Heart right ventricle (tissue), 16 donors: ENCODE data around the gene PLEKHA7. TPM values are rescaled to one million over a fixed set of nuclear protein-coding genes. Genes with fewer than 3 reads are reported as not detected.

Experiments used
- ATAC-seq, 8 donors: fragments of 200-7000 bp; cut with Tn5 transposase; one replicate each; pipeline ENCODE4 v1.9.1; 2020; ENCODE audit warnings: mild to moderate bottlenecking in 8 of 8, moderate library complexity in 8 of 8, moderate number of reproducible peaks in 1 of 8
- DNase-seq, 2 donors: peaks; one replicate each; pipeline ENCODE4 v3.0.0-alpha.2; 2020
- H3K27ac ChIP-seq, 10 donors: fragments of 200-600 bp; sonication (generic) in 2 of 10; one replicate each; pipeline versions ENCODE4 v1.5.0 to v1.8.0; 2020 to 2022; ENCODE audit warnings: mild to moderate bottlenecking in 3 of 10
- H3K27me3 ChIP-seq, 7 donors: fragments of 200-600 bp; one replicate each; pipeline ENCODE4 v1.8.0; 2021 to 2022; ENCODE audit warnings: mild to moderate bottlenecking in 2 of 7
- H3K36me3 ChIP-seq, 9 donors: fragments of 200-600 bp; sonication (generic) in 1 of 9; one replicate each; pipeline versions ENCODE4 v1.5.0 to v1.8.0; 2020 to 2022; ENCODE audit warnings: mild to moderate bottlenecking in 2 of 9
- H3K4me1 ChIP-seq, 9 donors: fragments of 200-600 bp; sonication (generic) in 1 of 9; one replicate each; pipeline versions ENCODE4 v1.5.0 to v1.8.0; 2020 to 2022; ENCODE audit warnings: mild to moderate bottlenecking in 4 of 9
- H3K4me3 ChIP-seq, 10 donors: fragments of 200-600 bp; sonication (generic) in 2 of 10; one replicate each; pipeline versions ENCODE4 v1.5.0 to v1.8.0; 2020 to 2022; ENCODE audit warnings: mild to moderate bottlenecking in 7 of 10, moderate library complexity in 2 of 10
- H3K9me3 ChIP-seq, 11 donors: fragments of 200-600 bp in 10 of 11; sonication (generic) in 2 of 11; one replicate each; pipeline versions ENCODE4 v1.5.0 to v1.8.0; 2013 to 2022; ENCODE audit warnings: mild to moderate bottlenecking in 2 of 11, control low read depth in 1 of 11, moderate library complexity in 1 of 11
- WGBS, 2 donors: extraction: QIAGEN DNeasy Blood & Tissue Kit; methylation state at CpG; one replicate each; pipeline ENCODE4 v1.1.7; 2013; ENCODE audit warnings: inconsistent platforms in 1 of 2; 5-methylcytosine and 5-hydroxymethylcytosine counted together
- intact Hi-C, 10 donors: fragments of 100-400 bp; cut with DNase I; formaldehyde crosslinking; loops; one replicate each; pipeline versions ENCODE4 v1.11.1 to v1.14.2; 2022
- polyA plus RNA-seq, 2 donors: library from polyadenylated mRNA; stranded (reverse); fragments of 200-250 nt; gene quantifications; one replicate each; pipeline ENCODE4 v1.2.3, GENCODE V29; 2013
- total RNA-seq, 10 donors: library from RNA; stranded (reverse); fragmentation: NEBNext Ultra II Directional in 3 of 10; extraction: Animal tissue kit (Norgen Biotek cat#: 25700) in 3 of 10; gene quantifications; one replicate each; pipeline versions ENCODE4 v1.2.1 to v1.2.4, GENCODE V29; 2021 to 2023
- TF ChIP-seq, protein P1 (sequence below), 9 donors: fragments of 200-600 bp; sonication (generic) in 2 of 9; IDR thresholded peaks; one replicate each; pipeline versions ENCODE4 v1.5.0 to v1.8.0; 2021 to 2022; ENCODE audit warnings: antibody characterized with exemption in 9 of 9, mild to moderate bottlenecking in 5 of 9, moderate library complexity in 1 of 9
- donor health status: Arrhythmogenic right ventricular cardiomyopathy.
- donor health status: ischemic (EF 13 %, LVEDD 7.1; RV severe dilation, severe dysfunction).
- donor health status: healthy with polysubstance abuse.
- donor health status: DM: no; HTN: yes; CAD: no.
- donor health status: DM: no; HTN: no; CAD: no.
- donor health status: ischemic (EF 25% LVEDD 6.9; RV normal size, moderate dysfunction).
- donor health status: ischemic (EF 25% LVEDD 5.7; RV mildly dilated, moderate dysfunction).
- donor health status: healthy.
- donor health status: DM: yes; HTN: yes; CAD: no.
- donor health status: Ischemic cardiomyopathy.
- donor health status: ischemic (EF 35%, LVEDD 5.7; RV mildly dilated, moderate dysfunction).
- donor health status: nonischemic (EF 11% LVEDD 7.7; RV severe dilation, severe dysfunction).
- donor health status: DM: yes; HTN: yes; CAD: no.
- donor health status: PGD.
- donor health status: ischemic (EF 29% LVEDD 5.4; RV normal size, mild dysfunction).
- donor health status: nonischemic (EF 23%, LVEDD 6.1; RV moderate dilation, normal function).

PLEKHA7 gene
- total and polyA plus RNA-seq, 12 donors: 15.3 to 46.9 (median 24.0) TPM

DNA sequence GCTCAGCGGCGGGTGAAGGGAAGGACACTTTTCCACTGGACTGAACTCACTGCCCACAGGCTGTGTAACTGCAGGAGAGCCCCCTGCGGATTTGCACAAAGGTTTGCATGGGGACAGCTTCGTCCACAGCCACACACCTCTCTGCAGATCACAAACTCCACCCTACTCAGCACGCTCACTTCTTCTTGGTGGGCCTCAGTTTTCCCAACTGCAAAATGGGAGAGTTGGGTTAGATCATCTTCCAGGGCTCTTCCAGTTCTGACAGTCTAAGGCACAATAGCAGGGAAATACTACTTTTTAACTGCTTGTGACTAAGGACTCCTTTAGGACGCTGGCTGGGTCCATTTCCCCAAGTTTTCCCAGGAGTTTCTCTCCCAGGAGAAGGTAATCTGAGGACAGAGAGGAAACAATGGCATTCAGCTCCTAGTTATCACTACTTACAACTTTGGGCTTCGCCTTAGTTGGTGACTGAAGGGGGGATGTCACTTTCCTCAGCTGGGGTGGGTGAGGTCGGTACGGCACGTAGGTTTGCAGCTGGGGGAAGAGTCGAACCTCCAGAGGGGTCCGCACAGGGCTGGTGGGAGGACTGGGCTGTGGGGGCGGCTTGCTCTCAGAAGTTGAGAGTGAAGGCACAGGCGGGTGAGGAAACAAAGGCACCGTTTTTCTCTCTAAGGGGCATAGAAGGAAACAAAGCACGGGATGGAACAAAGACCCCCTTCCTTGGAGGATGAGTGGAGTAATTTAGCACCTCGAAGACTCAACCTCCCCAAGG, 220.0 kb downstream of the PLEKHA7 start:
- intact Hi-C loops: no loop called here
- Histone ChIP-seq H3K9me3 (no peaks in the 10 kb centered on the region), H3K27ac (peak overlapping the region in 1 of 10 donors; percentile 87), H3K36me3 (peaks cover 0 to 41% (median 0%) of the 10 kb centered on the region in 9 donors), H3K27me3 (no peaks in the 10 kb centered on the region), H3K4me3 (no peak overlapping the region), H3K4me1 (peaks cover 0 to 57% (median 22%) of the 10 kb centered on the region in 9 donors)
- TF ChIP-seq, protein P1, sequence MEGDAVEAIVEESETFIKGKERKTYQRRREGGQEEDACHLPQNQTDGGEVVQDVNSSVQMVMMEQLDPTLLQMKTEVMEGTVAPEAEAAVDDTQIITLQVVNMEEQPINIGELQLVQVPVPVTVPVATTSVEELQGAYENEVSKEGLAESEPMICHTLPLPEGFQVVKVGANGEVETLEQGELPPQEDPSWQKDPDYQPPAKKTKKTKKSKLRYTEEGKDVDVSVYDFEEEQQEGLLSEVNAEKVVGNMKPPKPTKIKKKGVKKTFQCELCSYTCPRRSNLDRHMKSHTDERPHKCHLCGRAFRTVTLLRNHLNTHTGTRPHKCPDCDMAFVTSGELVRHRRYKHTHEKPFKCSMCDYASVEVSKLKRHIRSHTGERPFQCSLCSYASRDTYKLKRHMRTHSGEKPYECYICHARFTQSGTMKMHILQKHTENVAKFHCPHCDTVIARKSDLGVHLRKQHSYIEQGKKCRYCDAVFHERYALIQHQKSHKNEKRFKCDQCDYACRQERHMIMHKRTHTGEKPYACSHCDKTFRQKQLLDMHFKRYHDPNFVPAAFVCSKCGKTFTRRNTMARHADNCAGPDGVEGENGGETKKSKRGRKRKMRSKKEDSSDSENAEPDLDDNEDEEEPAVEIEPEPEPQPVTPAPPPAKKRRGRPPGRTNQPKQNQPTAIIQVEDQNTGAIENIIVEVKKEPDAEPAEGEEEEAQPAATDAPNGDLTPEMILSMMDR (IDR thresholded peaks at IDR 0.05): no peak
- WGBS, 2 donors: 87 to 89% methylated on average over 17 of the region's 17 CpGs
- no peak for DNase-seq
- no peak for ATAC-seq

DNA sequence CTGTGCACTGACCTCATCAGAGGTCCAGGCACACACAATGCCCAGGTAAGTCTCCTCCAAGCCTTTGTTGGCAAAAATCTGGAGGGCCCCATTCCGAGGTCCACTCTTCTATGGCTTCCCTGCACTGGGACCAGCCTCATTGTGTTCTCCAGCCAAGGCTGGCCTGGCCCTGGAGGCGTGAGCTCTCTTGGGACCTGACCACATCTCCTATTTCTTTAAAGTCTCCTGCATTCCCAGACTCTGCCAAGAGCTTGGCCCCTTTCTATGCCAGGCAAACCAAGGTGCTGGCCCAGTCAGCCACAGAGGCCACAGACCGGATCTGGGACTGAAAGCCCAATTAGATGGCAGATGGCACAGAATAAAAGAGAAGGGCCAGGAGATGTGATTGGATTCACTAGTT, 220.7 kb downstream of the PLEKHA7 start:
- TF ChIP-seq, protein P1 (IDR thresholded peaks at IDR 0.05): no peak
- DNase-seq (no peak), ATAC-seq (no peak)
- Histone ChIP-seq H3K36me3 (peaks cover 0 to 41% (median 0%) of the 10 kb centered on the region in 9 donors), H3K27me3 (no peaks in the 10 kb centered on the region), H3K9me3 (no peaks in the 10 kb centered on the region), H3K4me3 (no peak overlapping the region), H3K4me1 (peaks cover 0 to 64% (median 28%) of the 10 kb centered on the region in 9 donors), H3K27ac (peak overlapping the region in 2 of 10 donors; percentile 30 to 84)
- 87 to 92% methylated on average over 3 of the region's 3 CpGs for WGBS, 2 donors
- intact Hi-C loops: no loop called here

DNA sequence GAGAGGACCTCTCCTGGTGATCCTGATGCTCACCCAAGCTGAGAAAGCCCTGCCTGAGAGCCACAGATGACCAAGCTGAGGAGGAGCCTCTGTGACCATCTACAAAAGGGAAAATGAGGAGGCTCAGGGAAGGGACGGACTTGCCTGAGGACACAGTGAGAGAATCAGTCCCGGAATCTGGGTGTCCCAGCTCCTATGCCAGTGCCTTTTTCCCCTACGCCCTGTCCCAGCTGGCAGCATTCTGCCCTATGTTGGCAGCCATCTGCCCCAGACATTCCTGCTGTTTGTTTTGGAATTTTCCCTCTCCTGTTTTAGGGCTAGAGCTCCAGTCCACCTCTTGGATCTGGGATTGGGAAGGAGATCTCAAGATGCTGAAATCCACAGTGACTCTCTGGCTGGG, 221.2 kb downstream of the PLEKHA7 start:
- H3K36me3 ChIP-seq: peaks cover 0 to 41% (median 0%) of the 10 kb centered on the region in 9 donors
- WGBS, 2 donors: 54 to 76% methylated on average over 3 of the region's 3 CpGs
- no peaks in the 10 kb centered on the region for H3K9me3 ChIP-seq
- intact Hi-C loops: no loop called here
- no peaks in the 10 kb centered on the region for H3K27me3 ChIP-seq
- DNase-seq (no peak), ATAC-seq (no peak)
- no peak overlapping the region for H3K4me3 ChIP-seq
- TF ChIP-seq, protein P1 (IDR thresholded peaks at IDR 0.05): no peak
- peak overlapping the region in 3 of 10 donors; percentile 29 to 84 (median 30) for H3K27ac ChIP-seq
- H3K4me1 ChIP-seq: peaks cover 0 to 69% (median 33%) of the 10 kb centered on the region in 9 donors

GRCh38 chr11:16792426-16792825, 221.8 kb downstream of the PLEKHA7 start:
- Histone ChIP-seq H3K27me3 (no peaks in the 10 kb centered on the region), H3K4me1 (peaks cover 0 to 75% (median 38%) of the 10 kb centered on the region in 9 donors), H3K27ac (peak overlapping the region in 3 of 10 donors; percentile 34 to 84 (median 72)), H3K9me3 (no peaks in the 10 kb centered on the region), H3K36me3 (peaks cover 0 to 41% (median 0%) of the 10 kb centered on the region in 9 donors), H3K4me3 (no peak overlapping the region)
- ATAC-seq (no peak), DNase-seq (no peak)
- TF ChIP-seq, protein P1 (IDR thresholded peaks at IDR 0.05): no peak
- intact Hi-C loops: no loop called here
